GM21723 (cell line): ENCODE data around the gene NT5DC2.

Experiments used
- ATAC-seq: cut with Tn5 transposase; IDR thresholded peaks from one replicate; pipeline ENCODE4 v1.9.1; 2021; ENCODE audit warnings: mild to moderate bottlenecking, moderate library complexity; ENCODE audit not compliant: unreplicated experiment

The NT5DC2 gene

GRCh38 chr3:52533623-52534280 lies at the start of gene NT5DC2:
NT5DC2 (minus strand) TSS chr3:52533857; CDS start chr3:52533737, 120 bp downstream.
- ATAC-seq, result peak; percentile 38

GRCh38 chr3:52574056-52574965 lies 40.7 kb upstream of the NT5DC2 start:
- ATAC-seq, result no peak

- ATAC-seq, result no peak
Measured at GRCh38 chr3:52572221-52572620, 38.6 kb upstream of the NT5DC2 start.

- no peak for ATAC-seq
Measured at GRCh38 chr3:52570076-52570475, 36.4 kb upstream of the NT5DC2 start.

GRCh38 chr3:52568069-52568468 lies 34.4 kb upstream of the NT5DC2 start:
- ATAC-seq, result no peak

GRCh38 chr3:52563984-52564383 lies 30.3 kb upstream of the NT5DC2 start:
- no peak for ATAC-seq

- ATAC-seq, result no peak
Measured at GRCh38 chr3:52561028-52561747, 27.5 kb upstream of the NT5DC2 start.

GRCh38 chr3:52558436-52558835 lies 24.8 kb upstream of the NT5DC2 start:
- ATAC-seq, result no peak

- ATAC-seq, result no peak
Measured at GRCh38 chr3:52557011-52557960, 23.6 kb upstream of the NT5DC2 start.

- ATAC-seq, result no peak
Measured at GRCh38 chr3:52555056-52555455, 21.4 kb upstream of the NT5DC2 start.

- ATAC-seq, result no peak
Measured at GRCh38 chr3:52554026-52554755, 20.5 kb upstream of the NT5DC2 start.

GRCh38 chr3:52552089-52552488 lies 18.4 kb upstream of the NT5DC2 start:
- no peak for ATAC-seq

GRCh38 chr3:52551118-52551517 lies 17.5 kb upstream of the NT5DC2 start:
- no peak for ATAC-seq

GRCh38 chr3:52547143-52547542 lies 13.5 kb upstream of the NT5DC2 start:
- ATAC-seq, result no peak

GRCh38 chr3:52546111-52546901 lies 12.6 kb upstream of the NT5DC2 start:
- ATAC-seq, result no peak

- no peak for ATAC-seq
Measured at GRCh38 chr3:52544937-52545336, 11.3 kb upstream of the NT5DC2 start.

- no peak for ATAC-seq
Measured at GRCh38 chr3:52541050-52541449, 7.4 kb upstream of the NT5DC2 start.

GRCh38 chr3:52539010-52539653 lies 5.5 kb upstream of the NT5DC2 start:
- no peak for ATAC-seq
